K562 (cell line): Measurements from ENCODE around the gene EDARADD.

Experiments used
- BACH1 ChIP-seq: fragments of 200-800 bp; sonication (Bioruptor generic); IDR thresholded peaks from 2 replicates; pipeline ENCODE4 v1.6.1; 2016; ENCODE audit warnings: missing genetic modification characterization, missing compliant biosample characterization
- GTF3C2 ChIP-seq: IDR thresholded peaks from 3 replicates; pipeline ENCODE4 v1.6.1; 2011; ENCODE audit warnings: borderline replicate concordance, mild to moderate bottlenecking, moderate library complexity; ENCODE audit not compliant: insufficient read length; ENCODE audit errors: extremely low read depth
- KDM5B ChIP-seq: fragments of 200-600 bp; sonication (generic); IDR thresholded peaks from 2 replicates; pipeline ENCODE4 v1.6.1; 2012; ENCODE audit warnings: low read depth, mild to moderate bottlenecking, moderate library complexity, low read length, control low read depth, inconsistent platforms; ENCODE audit not compliant: insufficient replicate concordance
- NKRF ChIP-seq: fragments of 450-650 bp; IDR thresholded peaks from 2 replicates; pipeline ENCODE4 v1.6.1; 2016; ENCODE audit warnings: borderline replicate concordance
- POLR2AphosphoS5 ChIP-seq: IDR thresholded peaks from 2 replicates; pipeline ENCODE4 v1.6.1; 2011; ENCODE audit warnings: mild to moderate bottlenecking, low read depth, low read length, moderate library complexity; ENCODE audit not compliant: control insufficient read depth, insufficient read depth
- PTBP1 ChIP-seq: fragments of 200-400 bp; formaldehyde crosslinking; IDR thresholded peaks from 2 replicates; pipeline ENCODE4 v1.6.1; 2017; ENCODE audit warnings: low read depth, low read length
- RAD21 ChIP-seq, 2 experiments: fragments of 250-450 bp in 1 of 2; fragments of 450-650 bp in 1 of 2; sonication (Bioruptor Pico) in 1 of 2; formaldehyde crosslinking in 1 of 2; IDR thresholded peaks in 1 of 2; conservative IDR thresholded peaks in 1 of 2; 2 replicates each; pipeline versions ENCODE4 v1.4.0 to v1.8.0; 2020 to 2022; ENCODE audit warnings: mild to moderate bottlenecking in 2 of 2, moderate library complexity in 1 of 2
- SPI1 ChIP-seq: IDR thresholded peaks from 2 replicates; pipeline ENCODE4 v1.6.1; 2011; ENCODE audit warnings: low read depth, low read length, control low read depth, borderline replicate concordance
- SRF ChIP-seq, 2 experiments: fragments of 250-450, 450-650 bp in 1 of 2; sonication (Bioruptor Pico) in 1 of 2; sonication (generic) in 1 of 2; formaldehyde crosslinking; IDR thresholded peaks; 2 replicates each; pipeline versions ENCODE4 v1.5.0 to v1.5.1; 2020 to 2022; ENCODE audit warnings: mild to moderate bottlenecking in 1 of 2, missing genetic modification reagents in 1 of 2

- no peak for TF ChIP-seq BACH1 (tag)
- TF ChIP-seq SRF (CRISPR knock-in tag; IDR thresholded peaks at IDR 0.05): no peak
- TF ChIP-seq RAD21 (CRISPR knock-in tag; conservative IDR thresholded peaks at IDR 0.05 in 1 of 2, IDR thresholded peaks at IDR 0.05 in 1 of 2): no peak
- TF ChIP-seq GTF3C2: no peak
- TF ChIP-seq PTBP1: no peak
- no peak for TF ChIP-seq KDM5B
- TF ChIP-seq NKRF: no peak
- TF ChIP-seq POLR2AphosphoS5: no peak
- TF ChIP-seq SPI1: no peak
Observed at GRCh38 chr1:236467327-236467641, 73.2 kb downstream of the EDARADD start.
